ENCODE measurements around the gene H19.

Gene H19

DNA sequence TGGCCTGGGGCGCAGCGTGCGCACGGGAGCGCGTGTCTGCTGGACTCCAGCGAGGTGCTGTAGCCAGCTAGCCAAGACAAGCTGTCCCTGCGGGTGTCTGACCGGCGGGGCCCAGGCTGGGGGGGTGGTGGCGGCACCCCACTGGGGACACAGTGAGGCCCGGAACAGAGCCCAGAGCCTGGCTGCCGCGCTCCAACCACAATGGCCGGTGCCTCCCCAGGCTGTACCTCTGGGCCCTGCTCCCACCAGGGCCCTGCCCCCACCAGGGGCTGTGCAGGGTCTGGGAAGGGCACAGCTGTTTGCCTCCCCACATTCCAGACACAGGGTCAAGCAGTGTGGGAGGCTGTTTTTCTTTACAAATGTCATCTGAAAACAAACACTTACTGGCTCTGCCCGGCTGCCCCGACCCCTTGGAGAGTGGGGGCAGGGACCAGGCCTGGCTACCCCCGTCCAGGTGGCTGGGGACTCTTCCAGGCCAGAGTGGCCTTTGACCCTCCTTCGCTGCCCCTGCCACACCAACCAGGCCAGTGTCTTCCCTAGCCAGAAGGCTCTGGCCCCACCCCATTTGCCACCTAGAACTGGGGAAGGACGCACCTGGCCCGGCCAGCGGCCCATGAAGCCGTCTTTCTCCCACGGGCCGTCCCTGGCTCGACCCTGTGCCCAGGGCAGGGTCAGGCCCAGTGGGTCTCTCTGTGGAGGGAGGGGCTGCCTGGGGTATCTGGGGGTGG is 14.6 kb downstream of the H19 start:
- no peak for DNase-seq (ENCODE audit: low read depth)

DNA sequence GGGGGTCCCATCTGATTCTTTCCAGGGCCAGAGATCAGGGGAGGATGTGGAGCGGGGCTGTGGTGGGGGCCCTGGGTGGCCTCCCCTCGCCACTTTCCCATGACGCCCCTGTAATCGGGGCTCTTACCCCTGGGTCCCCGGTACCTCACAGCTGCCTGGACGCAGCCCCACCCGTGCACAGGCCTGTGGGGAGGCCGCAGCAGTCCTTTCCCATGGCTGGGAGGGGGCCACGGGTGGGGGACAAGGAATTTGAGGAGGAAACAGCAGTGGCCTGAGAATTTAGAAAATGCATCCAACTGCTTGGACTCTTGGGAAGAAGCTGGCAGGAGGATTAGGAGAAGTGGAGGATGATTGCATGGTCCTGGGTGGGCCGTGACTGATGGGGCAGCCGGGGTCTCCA is 18.0 kb downstream of the H19 start:
- DNase-seq (ENCODE audit: low read depth): no peak

DNA sequence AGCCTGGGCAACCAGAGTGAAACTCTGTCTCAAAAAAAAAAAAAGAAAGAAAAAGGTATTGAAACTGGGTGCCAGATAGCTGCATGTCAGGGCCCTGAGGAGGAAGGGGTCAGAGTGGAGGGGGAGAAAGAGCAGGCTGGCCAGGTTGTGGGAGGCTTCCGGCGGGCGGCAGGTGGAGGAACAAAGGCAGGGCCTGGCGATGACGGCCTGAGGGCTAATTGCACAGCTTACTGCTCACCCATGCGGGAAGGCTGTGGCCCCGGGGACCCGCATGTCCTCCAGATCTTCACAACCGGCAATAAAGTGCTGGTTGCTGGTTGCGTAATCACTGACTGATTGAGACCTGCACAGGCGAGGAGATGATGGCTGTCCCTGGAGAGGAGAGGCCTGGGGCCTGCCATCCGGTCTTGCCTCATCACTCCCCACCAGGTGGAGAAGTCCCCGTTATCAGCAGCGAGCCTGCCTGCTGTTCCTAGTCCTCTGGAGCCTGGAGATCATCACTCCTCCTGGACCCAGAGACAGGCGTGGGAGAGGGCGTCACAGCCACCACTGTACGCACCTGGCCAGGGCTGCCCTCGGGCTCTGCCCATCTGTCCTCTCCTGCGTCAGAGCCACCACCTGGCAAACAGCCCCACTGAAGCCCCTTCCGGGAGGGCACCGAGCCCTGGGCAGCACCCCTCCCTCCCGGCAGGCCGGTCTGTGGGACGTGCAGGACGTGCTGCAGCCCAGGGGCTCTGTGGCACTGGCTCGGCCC is 18.7 kb downstream of the H19 start:
- DNase-seq (ENCODE audit: low read depth): no peak

DNA sequence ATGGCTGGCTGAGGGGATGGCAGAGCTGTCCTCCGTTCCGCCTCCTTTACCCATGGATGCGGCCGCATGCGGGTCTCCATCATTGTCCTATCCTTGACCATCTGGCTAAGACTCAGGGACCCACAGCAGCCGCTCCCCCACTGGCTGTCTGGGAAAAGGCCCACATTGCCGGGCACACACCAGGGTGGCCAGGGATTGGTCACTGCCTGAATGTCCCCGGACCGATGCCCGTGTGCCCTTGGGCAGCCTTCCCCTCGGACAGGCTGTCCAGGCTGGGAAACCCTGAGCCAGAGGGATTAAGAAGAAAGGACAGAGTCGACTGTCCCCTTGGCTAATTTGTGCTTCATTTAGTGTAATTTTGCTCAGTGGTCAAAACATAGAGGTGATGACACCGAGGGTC is 22.5 kb downstream of the H19 start:
- no peak for DNase-seq (ENCODE audit: low read depth)

DNA sequence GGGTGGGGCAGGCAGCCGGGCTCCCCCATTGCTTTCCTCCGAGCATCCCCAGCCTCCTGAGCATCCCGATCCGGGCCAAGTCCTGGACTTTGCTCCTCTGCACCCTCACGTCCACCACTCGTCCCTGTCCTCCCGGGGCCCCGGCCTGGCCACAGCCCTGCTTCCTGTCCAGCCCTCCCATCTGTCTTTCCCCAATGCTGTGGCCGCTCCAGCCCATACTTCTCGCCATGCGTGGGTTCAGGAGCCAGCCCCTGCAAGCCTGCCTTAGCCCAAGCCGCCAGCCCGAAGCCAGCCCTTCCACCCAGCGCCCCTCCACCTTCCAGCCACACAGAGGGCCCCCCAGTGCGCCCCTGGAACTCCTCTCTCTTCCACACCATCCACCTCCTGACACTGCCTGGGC is 26.7 kb downstream of the H19 start:
- DNase-seq (ENCODE audit: low read depth): no peak

DNA sequence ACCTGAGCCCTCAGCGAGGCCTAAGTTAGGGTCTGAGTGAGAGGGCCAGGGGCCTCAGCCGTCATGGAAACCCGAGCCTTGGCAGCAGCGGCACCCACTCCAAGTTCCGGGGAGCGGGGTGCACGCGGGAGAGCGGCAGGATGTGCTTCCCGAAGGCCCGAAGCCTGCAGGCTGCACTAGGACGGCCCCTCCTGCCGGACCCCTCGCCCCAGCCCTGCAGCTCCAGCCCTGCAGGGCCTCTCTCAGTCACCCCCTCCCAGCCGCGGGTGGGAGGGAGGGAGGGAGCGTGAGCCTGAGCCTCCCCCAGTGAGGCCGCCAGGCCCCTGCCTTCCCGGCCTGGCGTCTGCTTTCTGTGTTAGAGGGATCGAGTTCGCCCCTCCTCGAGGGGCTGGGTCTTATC is 27.9 kb downstream of the H19 start:
- no peak for DNase-seq (ENCODE audit: low read depth)

DNA sequence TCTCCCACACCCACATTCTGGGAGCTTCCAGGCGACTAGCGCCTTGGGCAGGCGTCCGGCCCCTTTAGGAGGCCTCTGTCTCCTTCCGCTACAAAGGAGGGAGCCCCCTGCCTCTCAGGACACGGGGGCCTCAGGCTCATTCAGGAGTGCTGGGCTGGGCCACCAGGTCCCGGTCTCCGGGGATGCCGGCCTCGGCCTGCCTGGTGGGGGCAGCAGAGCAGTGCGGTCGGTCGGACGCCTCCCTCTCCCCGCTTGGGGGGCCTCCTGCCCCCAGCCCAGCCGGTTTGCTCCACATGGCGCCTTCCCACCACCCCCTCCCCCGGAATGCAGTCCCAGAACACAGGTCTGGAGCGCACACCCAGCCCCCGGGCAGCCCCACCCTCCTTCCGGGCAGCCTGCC is 28.6 kb downstream of the H19 start:
- DNase-seq (ENCODE audit: low read depth): no peak

DNA sequence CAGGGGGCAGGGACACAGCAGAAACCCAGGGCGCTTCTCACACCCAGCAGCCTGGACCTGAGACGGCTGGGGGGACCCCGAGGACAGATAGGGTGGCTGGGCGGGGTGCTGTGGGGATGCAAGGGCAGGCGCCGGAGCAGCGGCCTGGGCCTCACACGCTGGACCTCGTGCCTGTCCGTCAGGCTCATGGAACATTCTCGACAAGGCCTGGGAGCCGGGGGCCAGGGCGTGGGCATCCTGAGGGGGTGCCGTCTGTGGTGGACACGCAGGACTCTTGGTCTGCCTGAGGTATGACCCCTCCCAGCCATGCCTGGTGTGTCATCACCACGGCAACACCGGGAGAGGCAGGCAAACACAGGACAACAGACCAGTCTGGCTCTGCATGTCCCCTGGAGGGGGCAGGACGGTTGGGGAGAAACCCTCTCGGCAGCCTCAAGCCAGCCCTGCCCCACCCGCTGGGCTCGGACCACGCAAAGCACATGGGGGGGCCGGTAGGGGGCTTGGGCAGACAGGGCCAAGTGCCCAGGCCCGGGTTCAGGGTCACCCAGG is 29.1 kb downstream of the H19 start:
- DNase-seq (ENCODE audit: low read depth): no peak

DNA sequence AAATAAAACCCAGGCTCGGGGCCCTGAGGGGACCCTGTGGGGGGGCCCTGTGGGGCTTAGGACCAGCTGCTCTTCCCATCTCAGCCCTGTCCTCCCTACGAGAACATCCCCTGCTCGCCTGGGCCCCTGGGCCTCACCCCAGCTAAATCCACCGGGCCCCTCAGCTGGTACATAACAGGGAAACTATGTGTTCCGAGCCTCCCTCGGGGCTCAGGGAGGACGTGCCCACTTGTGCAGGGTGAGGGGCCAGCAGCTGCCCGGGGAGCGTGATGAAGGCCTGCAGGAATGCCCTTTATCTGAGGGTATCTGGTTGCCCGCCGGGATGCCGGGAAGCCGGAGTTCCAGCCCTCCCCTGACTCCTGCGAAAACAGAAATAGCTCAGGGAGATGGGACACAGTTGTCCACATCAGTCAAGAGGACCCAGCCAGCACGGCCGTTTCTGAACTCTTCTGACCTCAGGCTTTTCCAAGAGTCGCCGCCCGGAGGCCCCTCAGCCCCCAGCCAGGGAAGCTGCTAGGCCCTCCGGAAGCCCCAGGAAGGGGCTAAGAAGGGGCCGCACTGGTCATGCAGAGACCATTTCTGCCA is 29.9 kb downstream of the H19 start:
- DNase-seq (ENCODE audit: low read depth): no peak

DNA sequence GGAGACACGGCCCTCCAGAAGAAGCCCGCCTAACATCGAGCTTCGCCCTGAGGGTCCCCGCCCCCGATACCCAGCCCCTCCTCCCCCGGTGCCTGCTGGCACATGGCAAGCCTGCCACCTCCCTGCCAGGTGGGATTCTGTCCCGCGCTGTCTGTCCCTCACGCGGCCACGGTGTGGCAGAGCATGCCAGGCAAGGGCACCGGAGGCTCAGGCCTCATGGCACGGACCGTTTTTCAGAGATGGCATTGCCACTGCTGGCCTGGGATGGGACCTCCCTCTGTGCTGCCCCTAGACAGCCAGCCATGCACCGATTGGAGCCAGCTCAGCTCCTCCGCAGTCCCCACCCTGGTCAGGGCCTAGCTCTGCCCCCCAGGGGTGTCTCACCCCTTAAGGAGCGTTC is 31.1 kb downstream of the H19 start:
- no peak for DNase-seq (ENCODE audit: low read depth)

DNA sequence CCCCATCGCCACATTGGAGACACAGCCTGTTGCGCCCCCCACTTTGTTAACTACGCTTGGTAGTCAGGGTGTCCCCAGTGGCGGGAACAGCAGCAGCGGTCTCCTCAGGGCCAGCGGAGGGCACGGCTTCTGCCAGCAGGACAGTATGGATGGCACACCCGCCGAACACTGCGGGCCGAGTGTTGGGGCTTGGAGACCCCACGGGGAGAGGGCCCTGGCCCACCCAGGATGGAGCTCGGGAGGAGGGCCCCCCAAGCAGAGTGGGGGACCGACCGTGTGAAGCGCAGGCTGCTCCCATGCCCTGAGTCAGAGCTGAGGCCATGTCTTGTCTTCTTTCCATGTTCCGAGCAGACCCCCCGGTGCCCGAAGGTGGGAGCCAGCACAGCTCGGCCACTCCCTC is 32.7 kb downstream of the H19 start:
- DNase-seq (ENCODE audit: low read depth): no peak

DNA sequence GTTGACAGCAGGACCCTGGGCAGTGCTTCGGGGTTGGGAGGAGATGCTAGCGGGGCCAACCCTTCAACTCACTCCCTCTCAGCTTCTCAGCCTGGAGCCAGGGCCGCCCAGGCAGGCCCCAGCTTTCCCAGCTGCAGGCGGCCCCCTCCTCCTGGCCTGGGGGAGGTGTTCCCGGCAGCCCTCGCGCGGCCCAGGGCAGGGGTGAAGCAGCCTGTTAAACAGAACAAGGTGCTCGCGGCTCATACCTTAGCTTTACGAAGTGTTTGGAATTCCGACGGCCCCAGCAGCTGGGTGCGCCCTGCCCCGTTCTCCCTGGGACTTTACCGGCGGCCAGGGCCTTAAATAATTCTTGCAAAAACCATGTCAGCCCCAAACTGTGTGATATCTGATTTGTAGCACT is 33.3 kb downstream of the H19 start:
- no peak for DNase-seq (ENCODE audit: low read depth)

DNA sequence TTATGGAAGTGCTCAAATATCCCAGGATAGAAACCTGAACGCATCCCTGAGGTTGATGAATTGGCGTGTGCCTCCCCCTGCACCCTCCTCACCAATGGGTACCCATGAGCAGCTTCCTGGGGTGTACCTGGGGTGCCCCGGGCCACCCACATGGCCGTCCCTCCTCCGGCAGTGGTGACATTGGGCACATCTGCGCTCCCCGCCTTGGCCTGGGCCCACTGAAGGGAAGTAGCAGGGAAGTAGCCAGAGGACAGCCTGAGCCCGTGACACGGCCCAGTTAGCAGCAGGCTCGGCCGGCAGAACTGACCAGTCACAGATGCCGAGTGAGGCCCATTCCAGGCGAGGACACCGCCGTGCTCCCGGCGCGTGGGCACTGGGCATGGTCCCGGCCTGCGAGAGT is 33.8 kb downstream of the H19 start:
- DNase-seq (ENCODE audit: low read depth): no peak

DNA sequence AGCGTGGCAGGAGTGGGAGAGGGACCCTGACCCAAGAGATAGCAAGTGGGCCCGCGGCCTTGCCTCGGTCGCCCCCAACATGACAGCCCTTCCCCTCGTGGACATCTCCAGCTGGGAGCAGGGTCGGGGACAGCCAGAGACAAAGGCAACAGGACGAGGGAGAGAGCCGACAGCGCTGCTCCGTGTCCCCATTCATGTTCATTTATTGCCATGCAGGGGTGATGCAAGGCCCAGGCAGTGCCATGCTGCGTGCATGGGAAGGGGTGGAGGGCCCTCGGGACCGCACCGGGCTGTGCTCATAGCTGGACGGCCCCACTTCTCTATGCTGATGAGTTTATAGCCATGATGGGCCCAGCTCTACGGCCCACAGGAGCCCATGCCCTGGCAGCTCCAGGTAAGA is 37.9 kb downstream of the H19 start:
- DNase-seq (ENCODE audit: low read depth): no peak

DNA sequence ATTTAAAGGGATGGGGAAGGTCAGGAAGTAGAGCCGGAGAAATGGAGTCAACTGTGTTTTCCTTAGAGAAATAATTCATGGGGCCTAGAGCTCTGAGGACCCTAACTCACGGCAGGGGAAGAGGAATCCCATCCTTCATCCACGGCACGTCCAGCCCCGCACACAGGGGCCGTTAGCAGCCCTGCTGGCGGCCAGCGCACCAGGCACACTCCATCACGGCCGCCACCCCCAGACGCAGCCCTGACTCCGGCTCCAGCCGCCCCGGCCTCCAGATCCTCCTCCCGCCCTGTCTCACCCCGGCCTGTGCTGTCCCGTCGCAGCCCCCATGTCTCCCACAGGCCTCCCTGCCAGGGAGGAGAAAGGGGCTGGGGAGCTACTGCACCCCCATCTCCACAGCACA is 39.3 kb downstream of the H19 start:
- DNase-seq (ENCODE audit: low read depth): no peak

DNA sequence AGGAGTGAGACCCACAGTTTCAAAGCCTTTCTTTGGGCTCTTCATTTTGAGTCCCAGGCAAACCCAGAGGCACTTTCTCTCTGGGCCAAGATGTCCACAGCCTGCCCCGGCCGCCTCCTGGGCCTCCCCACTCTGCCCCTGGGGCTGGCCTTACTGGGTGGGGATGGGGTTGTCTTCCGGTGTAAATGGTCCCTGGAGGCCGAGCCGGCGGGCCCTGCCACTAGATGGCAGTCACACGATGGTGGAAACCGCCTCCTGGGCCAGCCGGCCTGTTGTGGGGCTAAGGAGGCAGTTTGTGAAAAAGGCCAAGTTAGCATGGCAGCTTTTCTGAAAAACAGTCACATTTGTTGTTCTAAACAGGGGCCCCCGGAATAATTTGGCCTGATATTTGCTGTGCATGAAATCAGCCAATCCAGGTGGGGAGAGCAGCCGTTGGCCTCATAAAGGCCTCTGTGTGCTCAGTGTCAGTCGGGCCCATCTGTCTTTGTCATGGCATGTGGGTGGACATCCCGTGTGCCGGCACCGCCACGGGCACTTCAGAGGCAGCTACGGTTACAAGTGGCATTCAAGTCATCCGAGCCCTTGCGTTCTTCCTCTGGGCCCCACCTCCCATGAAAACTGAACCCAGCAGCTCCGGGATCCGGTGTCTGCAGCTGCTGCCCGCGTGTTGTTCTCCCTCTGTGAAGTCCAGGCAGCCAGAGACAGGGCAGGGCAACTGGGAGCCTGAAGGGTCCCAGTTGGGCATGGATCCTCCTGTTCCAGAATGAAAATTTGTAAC is 44.0 kb downstream of the H19 start:
- no peak for DNase-seq (ENCODE audit: low read depth)

DNA sequence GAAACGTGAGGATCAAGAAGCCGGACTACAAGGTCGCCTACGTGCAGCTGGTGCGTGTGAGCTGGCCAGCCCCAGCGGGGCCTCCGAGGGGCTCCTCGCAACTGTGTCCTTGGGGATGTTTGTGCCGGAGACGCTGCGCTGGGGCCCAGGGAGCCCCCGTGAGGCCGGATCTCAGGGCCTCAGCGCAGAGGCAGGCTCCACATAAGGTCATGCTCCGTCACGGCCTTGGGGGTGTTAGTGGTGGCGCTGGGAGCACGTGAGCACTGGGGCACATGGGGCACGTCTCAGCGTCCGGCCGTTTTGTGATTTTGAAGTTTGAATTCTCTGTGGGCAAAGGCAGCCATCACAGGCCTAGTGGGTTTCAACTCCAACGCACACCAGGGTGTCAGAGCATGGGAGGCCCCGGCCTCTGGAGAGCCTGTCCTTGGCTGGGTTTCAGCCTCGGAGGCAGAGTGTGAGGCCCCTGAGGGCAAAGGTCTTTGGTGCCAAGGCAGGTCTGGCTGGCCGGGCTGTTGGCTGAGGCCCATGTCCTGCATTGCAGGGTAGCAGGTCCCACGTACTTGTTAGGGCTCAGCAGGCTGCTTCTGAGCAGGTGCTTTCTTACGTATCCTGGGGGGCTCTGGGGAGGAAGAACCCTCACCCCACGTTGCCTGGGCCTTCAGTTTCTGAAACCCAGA is 44.7 kb downstream of the H19 start:
- DNase-seq (ENCODE audit: low read depth): no peak

DNA sequence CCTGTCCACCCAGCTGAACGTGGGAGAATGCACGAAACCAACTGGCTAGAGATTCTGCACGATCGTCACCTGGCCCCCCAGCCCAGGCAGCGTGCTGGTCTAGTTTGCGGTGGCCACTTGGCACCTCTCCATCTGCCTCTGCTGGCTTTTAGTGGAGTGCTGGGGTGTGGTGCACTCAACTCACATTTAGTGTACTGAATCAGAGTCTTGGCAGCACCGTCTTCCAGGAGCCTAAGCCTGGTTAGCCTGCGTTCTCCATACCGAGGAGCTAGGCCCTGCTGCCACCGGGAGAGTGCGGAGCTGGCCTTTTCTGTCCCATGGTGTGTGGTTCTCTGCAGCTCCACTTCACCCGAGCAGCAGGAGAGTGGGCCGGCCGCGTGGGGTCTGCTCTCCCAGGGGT is 47.7 kb downstream of the H19 start:
- no peak for DNase-seq (ENCODE audit: low read depth)

DNA sequence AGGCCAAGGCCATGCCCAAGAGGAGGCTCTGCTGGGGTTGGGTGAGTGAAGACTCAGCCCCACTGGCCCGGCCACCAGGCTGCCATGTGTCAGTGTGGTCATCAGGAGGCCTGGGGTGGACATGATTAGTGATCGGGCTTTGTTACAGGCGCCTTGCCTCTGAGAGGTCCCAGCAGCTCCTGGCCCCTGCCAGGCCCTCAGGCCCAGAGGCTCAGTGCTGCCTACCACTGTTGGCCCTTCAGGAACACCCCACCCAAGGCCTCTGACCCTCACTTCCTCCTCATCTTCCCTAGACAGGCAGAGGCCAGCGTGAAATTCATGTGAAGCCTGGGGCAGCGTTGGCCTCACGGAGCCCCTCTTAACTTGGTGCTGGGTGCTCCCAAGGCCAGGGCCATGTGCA is 48.3 kb downstream of the H19 start:
- DNase-seq (ENCODE audit: low read depth): no peak

DNA sequence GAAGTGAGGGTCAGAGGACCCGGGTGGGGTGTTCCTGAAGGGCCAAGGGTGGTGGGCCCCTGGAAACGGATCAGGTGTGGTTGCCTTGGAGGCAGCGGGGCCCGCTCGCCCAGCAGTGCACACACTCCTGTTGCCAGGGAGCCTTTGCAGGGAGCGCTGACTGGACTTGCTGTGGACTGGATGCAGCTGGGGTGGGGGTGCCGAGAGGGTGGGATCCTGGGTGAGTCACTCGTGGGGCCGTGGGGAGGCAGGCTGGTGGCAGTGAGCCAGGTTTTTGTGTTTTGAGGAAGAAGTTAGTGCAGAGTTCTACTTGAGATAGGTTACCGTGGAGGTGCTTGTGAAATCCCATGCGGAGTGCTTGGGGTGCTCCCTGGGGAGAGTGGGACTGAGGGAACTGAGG is 49.3 kb downstream of the H19 start:
- no peak for DNase-seq (ENCODE audit: low read depth)

DNA sequence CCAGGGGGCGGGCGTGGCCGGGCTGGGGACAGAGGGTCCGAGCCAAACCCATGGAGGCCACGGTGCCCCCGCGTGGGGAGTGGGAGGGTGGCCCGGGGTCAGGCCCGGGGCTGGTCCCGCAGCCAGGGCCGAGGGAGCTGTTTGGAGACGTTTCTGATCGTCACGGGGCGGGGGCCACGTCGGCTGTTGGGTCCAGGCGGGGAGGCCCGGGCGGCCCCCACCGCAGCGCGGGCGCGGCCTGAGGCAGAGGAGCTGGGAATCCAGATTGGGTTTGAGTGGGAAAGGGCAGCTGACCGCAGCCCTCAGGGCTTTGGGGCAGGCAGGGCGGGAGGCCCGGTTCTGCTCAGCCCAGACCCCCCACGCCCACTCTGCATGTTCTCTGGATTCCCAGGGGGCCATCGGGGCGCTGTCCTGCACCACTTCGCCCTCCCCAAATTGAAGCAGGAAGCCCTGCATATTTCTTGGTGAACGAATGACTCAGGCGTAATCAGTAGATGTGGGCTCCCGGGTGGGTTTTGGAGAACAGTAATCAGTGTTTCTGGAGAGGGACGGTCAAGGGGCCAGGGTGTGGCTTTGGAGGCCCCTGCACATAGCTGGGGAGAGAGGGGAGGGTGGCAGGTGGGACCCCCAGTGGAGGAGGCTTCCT is 49.9 kb downstream of the H19 start:
- DNase-seq (ENCODE audit: low read depth): no peak
